ENCODE measurements around the gene LKAAEAR1.
A peak's percentile ranks its signal among the peaks of the same experiment; 100 is the strongest.
"Not testable (repeated sequence)": the region's sequence is repeated elsewhere in the genome, so short reads cannot be mapped to it uniquely, and the experiment has no call there.

Gene LKAAEAR1

DNA sequence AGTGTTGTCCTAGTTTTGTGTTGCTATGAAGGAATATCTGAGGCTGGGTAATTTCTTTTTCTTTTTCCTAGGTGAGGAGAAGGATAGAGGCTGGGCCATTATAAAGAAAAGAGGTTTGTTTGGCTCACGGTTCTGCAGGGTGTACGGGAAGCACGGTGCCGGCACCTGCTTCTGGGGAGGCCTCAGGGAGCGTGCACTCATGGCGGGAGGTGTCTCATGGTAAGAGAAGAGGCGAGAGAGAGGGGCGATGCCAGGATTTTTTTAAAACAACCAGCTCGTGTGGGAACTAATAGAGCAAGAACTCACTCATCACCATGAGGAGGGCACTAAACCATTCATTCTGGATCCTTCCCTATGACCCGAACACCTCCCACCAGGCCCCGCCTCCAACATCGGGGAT is 37.4 kb upstream of the LKAAEAR1 start:
- Histone ChIP-seq H3K36me3 (no peaks in the 10 kb centered on the region), H3K9me3 (no peaks in the 10 kb centered on the region), H3K4me3 (ENCODE audit: low read depth, low read length) (no peak overlapping the region), H3K27me3 (no peaks in the 10 kb centered on the region), H3K4me1 (peaks cover 11% of the 10 kb centered on the region)
- TF ChIP-seq, protein P1, sequence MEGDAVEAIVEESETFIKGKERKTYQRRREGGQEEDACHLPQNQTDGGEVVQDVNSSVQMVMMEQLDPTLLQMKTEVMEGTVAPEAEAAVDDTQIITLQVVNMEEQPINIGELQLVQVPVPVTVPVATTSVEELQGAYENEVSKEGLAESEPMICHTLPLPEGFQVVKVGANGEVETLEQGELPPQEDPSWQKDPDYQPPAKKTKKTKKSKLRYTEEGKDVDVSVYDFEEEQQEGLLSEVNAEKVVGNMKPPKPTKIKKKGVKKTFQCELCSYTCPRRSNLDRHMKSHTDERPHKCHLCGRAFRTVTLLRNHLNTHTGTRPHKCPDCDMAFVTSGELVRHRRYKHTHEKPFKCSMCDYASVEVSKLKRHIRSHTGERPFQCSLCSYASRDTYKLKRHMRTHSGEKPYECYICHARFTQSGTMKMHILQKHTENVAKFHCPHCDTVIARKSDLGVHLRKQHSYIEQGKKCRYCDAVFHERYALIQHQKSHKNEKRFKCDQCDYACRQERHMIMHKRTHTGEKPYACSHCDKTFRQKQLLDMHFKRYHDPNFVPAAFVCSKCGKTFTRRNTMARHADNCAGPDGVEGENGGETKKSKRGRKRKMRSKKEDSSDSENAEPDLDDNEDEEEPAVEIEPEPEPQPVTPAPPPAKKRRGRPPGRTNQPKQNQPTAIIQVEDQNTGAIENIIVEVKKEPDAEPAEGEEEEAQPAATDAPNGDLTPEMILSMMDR (IDR thresholded peaks at IDR 0.05; ENCODE audit: low read depth, low read length) = no peak
- DNase-seq = no peak

DNA sequence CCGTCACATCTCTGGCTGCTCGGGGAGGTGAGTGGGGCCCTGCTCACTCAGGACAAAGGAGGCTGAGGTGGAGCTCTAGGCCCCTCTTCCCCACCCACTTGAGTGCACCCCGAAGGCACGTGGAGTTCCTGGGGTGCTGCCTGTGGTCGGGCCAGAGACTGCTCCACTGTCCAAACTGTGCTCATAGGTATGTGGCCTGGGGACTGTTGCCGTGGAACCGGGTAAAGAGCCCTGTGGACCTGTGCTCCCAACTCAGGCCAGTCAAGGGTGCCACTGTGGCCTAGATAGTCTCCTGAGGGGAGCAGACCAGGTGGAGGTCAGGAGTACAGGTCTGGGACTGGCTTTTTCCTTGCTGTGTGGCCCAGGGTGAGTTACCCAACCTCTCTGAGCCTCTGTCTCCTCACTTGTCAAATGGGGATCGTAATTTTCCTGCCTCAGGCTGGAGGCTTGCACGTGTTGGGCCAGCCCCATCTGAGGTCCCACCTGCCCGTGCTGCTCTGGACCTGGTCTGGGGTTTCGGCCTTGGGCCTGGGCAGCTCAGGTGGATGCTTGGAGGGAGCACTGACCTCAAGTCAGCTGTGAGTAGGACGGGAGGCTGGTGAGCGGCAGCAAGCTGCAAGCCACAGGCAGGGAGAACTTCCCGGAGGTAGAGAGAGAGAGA is 35.6 kb upstream of the LKAAEAR1 start:
- TF ChIP-seq, protein P1 (IDR thresholded peaks at IDR 0.05; ENCODE audit: low read depth, low read length) = no peak
- no peaks in the 10 kb centered on the region for H3K9me3 ChIP-seq
- H3K27me3 ChIP-seq = no peaks in the 10 kb centered on the region

DNA sequence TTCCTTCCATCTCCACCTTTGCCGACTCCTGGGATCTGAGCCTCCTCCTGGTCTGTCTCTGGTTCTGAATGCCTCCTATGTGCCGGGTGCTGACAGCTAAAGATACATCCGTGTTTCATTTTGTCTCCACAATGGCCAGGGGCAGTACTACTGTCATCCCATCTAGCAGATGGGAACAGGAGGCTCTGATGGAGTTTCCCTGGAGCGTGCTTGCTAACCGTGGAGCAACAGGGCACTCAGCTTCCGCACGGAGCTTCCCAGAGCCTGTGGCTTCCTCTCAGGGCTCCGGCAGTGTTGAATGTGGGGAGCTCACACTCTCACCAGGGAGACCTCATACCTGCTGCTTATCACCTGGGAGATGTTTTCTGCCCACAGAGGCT is 35.1 kb upstream of the LKAAEAR1 start:
- DNase-seq = no peak
- no peaks in the 10 kb centered on the region for H3K9me3 ChIP-seq
- peaks cover 12% of the 10 kb centered on the region for H3K4me1 ChIP-seq
- no peaks in the 10 kb centered on the region for H3K27me3 ChIP-seq
- TF ChIP-seq, protein P1 (IDR thresholded peaks at IDR 0.05; ENCODE audit: low read depth, low read length) = no peak
- H3K36me3 ChIP-seq = no peaks in the 10 kb centered on the region
- no peak overlapping the region for H3K4me3 ChIP-seq (ENCODE audit: low read depth, low read length)

More for the DNA sequence above, 35.6 kb upstream of the LKAAEAR1 start:
- Histone ChIP-seq H3K4me3 (ENCODE audit: low read depth, low read length) (peak overlapping the region; percentile 25), H3K4me1 (peaks cover 11% of the 10 kb centered on the region), H3K36me3 (no peaks in the 10 kb centered on the region)
- DNase-seq = no peak

DNA sequence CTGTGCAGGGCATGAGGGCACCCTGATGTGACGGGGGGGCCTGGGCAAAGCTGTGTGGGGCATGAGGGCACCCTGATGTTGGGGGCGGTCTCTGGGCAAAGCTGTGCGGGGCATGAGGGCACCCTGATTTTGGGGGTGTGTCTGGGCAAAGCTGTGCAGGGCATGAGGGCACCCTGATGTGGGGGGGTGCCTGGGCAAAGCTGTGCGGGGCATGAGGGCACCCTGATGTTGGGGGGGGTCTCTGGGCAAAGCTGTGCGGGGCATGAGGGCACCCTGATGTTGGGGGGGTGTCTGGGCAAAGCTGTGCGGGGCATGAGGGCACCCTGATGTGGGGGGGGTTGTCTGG is 33.2 kb upstream of the LKAAEAR1 start:
- not testable (repeated sequence) for H3K27me3 ChIP-seq; DNase-seq; H3K4me3 ChIP-seq (ENCODE audit: low read depth, low read length); H3K9me3 ChIP-seq; H3K36me3 ChIP-seq
- H3K4me1 ChIP-seq = peaks cover 31% of the 10 kb centered on the region

DNA sequence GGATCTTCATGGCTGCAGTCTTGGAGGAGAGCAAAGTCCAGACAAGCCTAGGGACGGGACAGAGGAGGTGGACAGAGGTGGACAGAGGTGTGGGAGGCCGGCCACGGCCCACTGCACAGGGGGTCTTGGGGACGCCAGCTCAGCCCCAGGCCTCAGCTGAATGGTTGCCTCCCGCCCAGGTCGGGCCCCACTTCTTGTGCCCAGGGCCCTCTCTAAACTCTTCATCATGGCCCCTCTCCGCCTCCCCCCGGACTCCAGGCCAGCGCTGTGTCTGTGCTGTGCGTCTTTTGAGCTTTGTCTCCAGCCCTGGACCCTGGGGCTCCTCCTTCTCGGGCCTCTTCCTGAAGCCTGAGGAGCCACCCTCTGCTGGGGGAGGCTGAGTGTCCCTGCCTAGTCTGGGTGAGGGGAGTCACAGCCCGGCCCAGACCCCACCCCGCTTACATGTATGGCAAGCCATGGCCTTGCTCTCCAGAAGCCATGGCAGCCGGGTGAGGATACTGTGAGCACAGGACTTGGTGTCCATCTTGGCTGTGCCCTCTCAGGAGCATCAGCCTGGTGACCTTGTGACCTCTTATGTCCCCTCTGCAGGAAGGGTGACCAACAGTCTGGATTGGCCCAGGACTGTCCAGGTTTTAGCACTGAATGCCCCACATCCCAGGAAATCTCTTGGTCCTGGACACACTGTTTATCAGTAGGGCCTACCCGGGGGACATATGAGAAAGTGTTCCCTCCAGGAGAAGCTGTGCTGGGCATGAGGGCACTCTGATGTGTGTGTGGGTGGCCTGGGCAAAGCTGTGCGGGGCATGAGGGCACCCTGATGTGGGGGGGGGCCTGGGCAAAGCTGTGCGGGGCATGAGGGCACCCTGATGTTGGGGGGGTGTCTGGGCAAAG is 32.6 kb upstream of the LKAAEAR1 start:
- no peaks in the 10 kb centered on the region for H3K36me3 ChIP-seq
- no peaks in the 10 kb centered on the region for H3K9me3 ChIP-seq
- TF ChIP-seq, protein P1 (IDR thresholded peaks at IDR 0.05; ENCODE audit: low read depth, low read length) = no peak
- H3K27me3 ChIP-seq = no peaks in the 10 kb centered on the region
- no peak overlapping the region for H3K4me3 ChIP-seq (ENCODE audit: low read depth, low read length)
- H3K4me1 ChIP-seq = peaks cover 35% of the 10 kb centered on the region
- DNase-seq = no peak

DNA sequence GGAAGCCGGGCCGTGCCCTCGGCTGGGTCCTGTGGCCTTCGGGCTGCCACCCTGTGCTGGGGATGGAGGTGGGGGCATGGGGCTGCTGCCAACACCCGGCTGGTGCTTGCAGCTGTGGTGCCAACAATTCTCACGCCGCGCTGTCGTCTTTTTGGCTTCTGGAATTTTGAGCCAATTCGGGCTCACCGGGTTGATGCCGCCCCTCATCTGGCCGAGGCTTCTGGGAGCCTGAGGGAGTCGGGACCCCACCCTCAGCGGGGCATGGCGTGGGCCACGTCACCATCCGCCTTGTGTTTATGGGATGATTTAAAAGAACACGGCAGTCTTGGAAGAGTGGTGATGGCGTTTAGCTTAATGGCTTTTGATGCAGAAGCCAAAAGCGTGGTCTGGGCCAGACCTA is 31.8 kb upstream of the LKAAEAR1 start:
- H3K36me3 ChIP-seq = no peaks in the 10 kb centered on the region
- H3K27me3 ChIP-seq = no peaks in the 10 kb centered on the region
- H3K4me1 ChIP-seq = peaks cover 43% of the 10 kb centered on the region
- no peak overlapping the region for H3K4me3 ChIP-seq (ENCODE audit: low read depth, low read length)
- H3K9me3 ChIP-seq = no peaks in the 10 kb centered on the region
- no peak for DNase-seq
- TF ChIP-seq, protein P1 (IDR thresholded peaks at IDR 0.05; ENCODE audit: low read depth, low read length) = no peak

Data from BE2C (cell line).